Measurements from ENCODE around the gene AP4M1. TPM values are rescaled to one million over a fixed set of nuclear protein-coding genes. Genes with fewer than 3 reads are reported as not detected.
A peak's percentile ranks its signal among the peaks of the same experiment; 100 is the strongest.

Gene AP4M1
- total and polyA plus RNA-seq, 9 of the 15 experiments (the other 6 are each of a cell fraction or from before 2014, with no cell fraction given) = 1.3 to 30.9 (median 14.1) TPM

DNA sequence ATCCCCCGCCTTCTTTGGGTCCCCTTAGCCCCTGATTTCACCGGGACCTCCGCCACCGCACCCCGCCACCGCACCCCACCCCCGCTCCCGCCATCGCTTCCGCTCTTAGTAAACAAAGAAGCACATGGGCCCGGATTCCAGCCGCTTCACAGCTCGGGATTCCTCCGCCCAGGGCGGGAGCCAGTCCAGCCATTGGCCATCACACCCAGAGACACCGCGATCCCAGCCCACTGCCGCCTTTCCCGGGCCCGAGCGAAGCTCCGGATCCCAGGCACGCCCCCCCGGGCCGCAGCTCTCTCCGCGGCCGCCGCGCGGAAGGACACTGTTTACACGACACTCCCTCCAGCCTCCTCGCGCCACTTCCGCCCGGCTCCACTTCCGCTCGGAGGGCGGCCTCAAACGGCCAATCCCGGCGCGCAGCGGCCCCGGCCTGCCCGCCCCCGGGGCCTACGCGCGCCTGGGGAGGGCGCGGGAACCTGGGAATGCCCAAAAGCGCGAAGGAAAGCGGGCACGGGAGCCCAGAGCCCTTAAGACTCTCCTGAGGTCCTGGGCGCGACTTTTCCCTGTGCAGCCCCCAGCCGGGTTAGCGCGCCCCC lies 925 bp upstream of the AP4M1 start (continued):
- no peak; the same call in 1 of the 2 replicates for TF ChIP-seq NR2C2 (CRISPR knock-in tag; IDR thresholded peaks at IDR 0.05)
- TF ChIP-seq NR2C2 (tag; IDR thresholded peaks at IDR 0.05) = peak; percentile 68; the same call in 1 of the 2 replicates
- TF ChIP-seq POLR3A (IDR thresholded peaks at IDR 0.05; ENCODE audit: borderline replicate concordance, extremely low read depth, insufficient read depth, insufficient read length) = no peak
- no peak for TF ChIP-seq CREBBP (IDR thresholded peaks at IDR 0.05; ENCODE audit: low read depth, low read length)
- TF ChIP-seq ZBTB12 (CRISPR knock-in tag; IDR thresholded peaks at IDR 0.05) = peak; percentile 79
- no peak for TF ChIP-seq ZNF280B (CRISPR knock-in tag; IDR thresholded peaks at IDR 0.05)
- no peak for TF ChIP-seq GATAD2B (IDR thresholded peaks at IDR 0.05; ENCODE audit: borderline replicate concordance)
- no peak for TF ChIP-seq POLR3G (IDR thresholded peaks at IDR 0.05; ENCODE audit: extremely low read depth, insufficient read length, insufficient replicate concordance)
- no peak for TF ChIP-seq ZNF408 (CRISPR knock-in tag; IDR thresholded peaks at IDR 0.05; ENCODE audit: low read depth)
- TF ChIP-seq TGIF2 (CRISPR knock-in tag; IDR thresholded peaks at IDR 0.05) = peak; percentile 2; the same call in 1 of the 2 replicates
- TF ChIP-seq SMAD2 (IDR thresholded peaks at IDR 0.05; ENCODE audit: low read depth, low read length) = no peak
- no peak for TF ChIP-seq ADNP (tag; IDR thresholded peaks at IDR 0.05)
- TF ChIP-seq XRCC4 (IDR thresholded peaks at IDR 0.05; ENCODE audit: extremely low read depth, insufficient read depth, insufficient read length) = no peak
- TF ChIP-seq MGA (IDR thresholded peaks at IDR 0.05) = no peak; the same call in 1 of the 2 replicates
- TF ChIP-seq ZSCAN29 (IDR thresholded peaks at IDR 0.05) = no peak

Data from K562 (cell line).